Osteoblast (primary cell): ENCODE measurements around the gene CARMIL3. TPM values are rescaled to one million over a fixed set of nuclear protein-coding genes. Genes with fewer than 3 reads are reported as not detected.
A peak's percentile ranks its signal among the peaks of the same experiment; 100 is the strongest.

Experiments
- DNase-seq: peaks from one replicate; pipeline ENCODE4 v3.0.0; 2011; ENCODE audit warnings: low spot score, mixed read lengths; ENCODE audit not compliant: insufficient read length; ENCODE audit errors: missing footprints
- H2AFZ ChIP-seq: 2 replicates; pipeline ENCODE4 v1.6.0; 2011; ENCODE audit warnings: mild to moderate bottlenecking, low read length
- H3K27ac ChIP-seq: 2 replicates; pipeline ENCODE4 v1.5.1; 2011; ENCODE audit warnings: mild to moderate bottlenecking, low read depth, low read length, moderate library complexity
- H3K27me3 ChIP-seq: 2 replicates; pipeline ENCODE4 v1.6.0; 2012; ENCODE audit warnings: mild to moderate bottlenecking, control low read depth, inconsistent platforms, low read length, moderate library complexity; ENCODE audit not compliant: insufficient read depth
- H3K36me3 ChIP-seq: 2 replicates; pipeline ENCODE4 v1.5.1; 2011; ENCODE audit warnings: mild to moderate bottlenecking, low read length, control low read depth, moderate library complexity; ENCODE audit not compliant: insufficient read depth
- H3K4me1 ChIP-seq: 2 replicates; pipeline ENCODE4 v1.5.1; 2011; ENCODE audit warnings: mild to moderate bottlenecking, low read length, control low read depth, moderate library complexity; ENCODE audit not compliant: insufficient read depth
- H3K4me2 ChIP-seq: 2 replicates; pipeline ENCODE4 v1.6.0; 2011; ENCODE audit warnings: mild to moderate bottlenecking, low read length; ENCODE audit not compliant: insufficient read depth
- H3K4me3 ChIP-seq: fragments of 200-600 bp; sonication (generic); 3 replicates; pipeline ENCODE4 v1.5.1; 2012; ENCODE audit warnings: mild to moderate bottlenecking, low read length, inconsistent platforms; ENCODE audit not compliant: insufficient read depth
- H3K79me2 ChIP-seq: 2 replicates; pipeline ENCODE4 v1.6.0; 2012; ENCODE audit warnings: mild to moderate bottlenecking, low read length, control low read depth, inconsistent platforms; ENCODE audit not compliant: insufficient read depth
- H3K9me3 ChIP-seq: 2 replicates; pipeline ENCODE4 v1.5.1; 2011; ENCODE audit warnings: low read depth, low read length, control low read depth
- H4K20me1 ChIP-seq: 2 replicates; pipeline ENCODE4 v1.6.0; 2012; ENCODE audit warnings: mild to moderate bottlenecking, low read length, control low read depth; ENCODE audit not compliant: insufficient read depth
- total RNA-seq: library from RNA; depleted of rRNA; stranded (reverse); fragments of >200 nt; gene quantifications from 2 replicates; pipeline ENCODE4 v1.2.3, GENCODE V29; 2012
- TF ChIP-seq, protein P1 (sequence below): IDR thresholded peaks from 2 replicates; pipeline ENCODE4 v1.5.1; 2011; ENCODE audit warnings: mild to moderate bottlenecking, low read depth, low read length, moderate library complexity; ENCODE audit errors: extremely low read depth

The CARMIL3 gene
- total RNA-seq, 1 donor: not detected

DNA sequence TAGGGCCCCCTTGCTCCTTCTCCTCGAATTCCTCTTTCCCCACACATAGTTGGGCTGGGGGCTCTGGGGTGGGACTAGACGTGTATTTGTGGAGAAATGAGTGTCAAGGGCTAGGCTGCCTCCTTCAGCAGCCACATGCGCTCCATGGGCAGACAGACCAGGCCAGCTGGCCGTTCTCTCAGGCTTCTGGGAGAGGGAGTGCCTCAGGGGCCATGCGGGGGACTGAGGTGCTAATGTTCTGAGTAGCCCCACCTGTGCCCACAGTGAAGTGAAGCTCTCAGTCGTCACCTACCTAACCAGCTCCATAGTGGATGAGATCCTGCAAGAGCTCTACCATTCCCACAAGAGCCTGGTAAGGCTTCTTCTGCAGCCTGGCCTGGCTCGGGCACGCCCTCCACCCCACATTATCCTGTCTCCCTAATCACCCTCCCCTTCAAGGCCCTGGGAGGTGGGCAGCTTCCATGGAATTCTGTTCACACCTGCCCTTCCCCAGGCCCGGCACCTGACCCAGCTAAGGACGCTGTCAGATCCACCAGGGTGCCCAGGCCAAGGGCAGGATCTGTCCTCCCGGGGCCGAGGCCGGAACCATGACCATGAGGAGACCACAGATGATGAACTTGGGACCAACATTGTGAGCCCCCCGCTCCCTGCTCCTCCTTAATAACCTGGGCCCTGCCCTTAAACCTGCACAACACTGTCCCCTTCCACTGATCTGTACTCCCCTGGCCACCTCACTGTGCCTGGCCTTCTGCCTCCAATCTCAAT is 10.6 kb downstream of the CARMIL3 start:
- Histone ChIP-seq H3K4me2 (no peak overlapping the region), H3K4me3 (no peak overlapping the region), H3K27me3 (peaks cover 3% of the 10 kb centered on the region), H4K20me1 (peaks cover 4% of the 10 kb centered on the region), H2AFZ (no peak overlapping the region), H3K9me3 (no peaks in the 10 kb centered on the region), H3K79me2 (no peaks in the 10 kb centered on the region), H3K36me3 (no peaks in the 10 kb centered on the region), H3K4me1 (no peaks in the 10 kb centered on the region), H3K27ac (no peak overlapping the region)
- TF ChIP-seq, protein P1, sequence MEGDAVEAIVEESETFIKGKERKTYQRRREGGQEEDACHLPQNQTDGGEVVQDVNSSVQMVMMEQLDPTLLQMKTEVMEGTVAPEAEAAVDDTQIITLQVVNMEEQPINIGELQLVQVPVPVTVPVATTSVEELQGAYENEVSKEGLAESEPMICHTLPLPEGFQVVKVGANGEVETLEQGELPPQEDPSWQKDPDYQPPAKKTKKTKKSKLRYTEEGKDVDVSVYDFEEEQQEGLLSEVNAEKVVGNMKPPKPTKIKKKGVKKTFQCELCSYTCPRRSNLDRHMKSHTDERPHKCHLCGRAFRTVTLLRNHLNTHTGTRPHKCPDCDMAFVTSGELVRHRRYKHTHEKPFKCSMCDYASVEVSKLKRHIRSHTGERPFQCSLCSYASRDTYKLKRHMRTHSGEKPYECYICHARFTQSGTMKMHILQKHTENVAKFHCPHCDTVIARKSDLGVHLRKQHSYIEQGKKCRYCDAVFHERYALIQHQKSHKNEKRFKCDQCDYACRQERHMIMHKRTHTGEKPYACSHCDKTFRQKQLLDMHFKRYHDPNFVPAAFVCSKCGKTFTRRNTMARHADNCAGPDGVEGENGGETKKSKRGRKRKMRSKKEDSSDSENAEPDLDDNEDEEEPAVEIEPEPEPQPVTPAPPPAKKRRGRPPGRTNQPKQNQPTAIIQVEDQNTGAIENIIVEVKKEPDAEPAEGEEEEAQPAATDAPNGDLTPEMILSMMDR: no peak
- peak; percentile 82 for DNase-seq

DNA sequence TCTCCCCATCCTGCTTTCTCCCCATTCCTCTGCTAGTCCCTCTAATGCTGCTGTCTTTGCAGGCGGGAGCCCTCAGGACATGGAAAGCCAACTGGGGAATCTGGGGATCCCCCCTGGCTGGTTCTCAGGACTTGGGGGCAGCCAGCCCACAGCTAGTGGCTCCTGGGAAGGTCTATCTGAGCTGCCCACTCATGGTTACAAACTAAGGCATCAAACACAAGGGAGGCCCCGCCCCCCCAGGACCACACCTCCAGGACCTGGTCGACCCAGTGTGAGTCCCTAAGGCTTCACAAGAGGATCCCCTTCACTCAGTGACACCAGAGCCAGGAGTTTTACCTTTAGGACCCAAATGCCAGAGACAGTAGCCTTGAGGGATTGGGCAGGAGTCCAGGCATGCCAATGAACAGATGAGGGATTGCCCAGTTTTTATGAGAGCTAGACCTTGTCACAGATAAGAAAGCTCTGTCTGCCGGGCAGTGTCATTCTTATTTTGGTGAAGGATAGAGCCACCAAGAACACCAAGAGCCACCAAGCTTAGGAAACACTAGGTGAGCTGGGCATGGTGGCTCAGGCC is 11.5 kb downstream of the CARMIL3 start:
- no peaks in the 10 kb centered on the region for H3K79me2 ChIP-seq
- no peak overlapping the region for H3K4me2 ChIP-seq
- no peak overlapping the region for H2AFZ ChIP-seq
- no peak overlapping the region for H3K27ac ChIP-seq
- H3K4me3 ChIP-seq: no peak overlapping the region
- no peaks in the 10 kb centered on the region for H3K9me3 ChIP-seq
- H4K20me1 ChIP-seq: peaks cover 4% of the 10 kb centered on the region
- H3K36me3 ChIP-seq: no peaks in the 10 kb centered on the region
- TF ChIP-seq, protein P1: no peak
- DNase-seq: peak; percentile 83
- H3K4me1 ChIP-seq: no peaks in the 10 kb centered on the region
- H3K27me3 ChIP-seq: peaks cover 3% of the 10 kb centered on the region

DNA sequence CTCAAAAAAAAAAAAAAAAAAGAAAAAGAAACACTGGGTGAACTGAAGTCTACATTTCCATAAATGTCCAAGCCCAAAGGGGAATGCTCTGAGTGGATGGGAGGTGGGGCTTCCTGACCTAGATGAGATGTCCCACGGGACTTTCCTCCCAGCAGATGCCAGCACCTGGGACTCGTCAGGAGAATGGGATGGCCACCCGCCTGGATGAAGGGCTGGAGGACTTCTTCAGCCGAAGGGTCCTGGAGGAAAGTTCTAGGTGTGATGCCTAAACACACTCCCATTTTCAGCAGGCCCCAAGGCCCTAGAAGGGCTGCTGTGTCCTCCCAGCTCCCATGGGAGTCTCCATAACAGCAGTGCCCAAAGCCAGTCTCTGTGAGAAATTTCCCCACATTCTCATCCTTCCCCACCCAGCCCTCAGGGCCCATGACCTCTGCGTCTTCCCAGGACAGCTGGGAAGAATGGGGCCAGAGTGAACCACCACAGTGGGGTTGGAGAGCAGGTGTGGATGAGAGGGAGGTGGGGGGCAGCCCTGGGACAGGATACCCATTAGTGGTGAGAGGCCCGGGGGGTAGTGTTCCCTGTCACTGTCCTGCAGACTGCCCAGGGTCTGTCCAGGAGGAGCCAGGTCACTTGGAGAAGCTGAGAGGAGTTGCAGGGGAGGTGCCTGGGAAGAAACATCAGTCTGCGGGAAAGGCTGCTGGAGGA is 12.4 kb downstream of the CARMIL3 start:
- Histone ChIP-seq H3K79me2 (no peaks in the 10 kb centered on the region), H3K4me2 (no peak overlapping the region), H3K27me3 (peaks cover 3% of the 10 kb centered on the region), H4K20me1 (no peaks in the 10 kb centered on the region), H3K9me3 (no peaks in the 10 kb centered on the region), H3K4me1 (no peaks in the 10 kb centered on the region), H2AFZ (no peak overlapping the region), H3K36me3 (no peaks in the 10 kb centered on the region), H3K27ac (no peak overlapping the region), H3K4me3 (no peak overlapping the region)
- TF ChIP-seq, protein P1: no peak
- peak; percentile 79 for DNase-seq

DNA sequence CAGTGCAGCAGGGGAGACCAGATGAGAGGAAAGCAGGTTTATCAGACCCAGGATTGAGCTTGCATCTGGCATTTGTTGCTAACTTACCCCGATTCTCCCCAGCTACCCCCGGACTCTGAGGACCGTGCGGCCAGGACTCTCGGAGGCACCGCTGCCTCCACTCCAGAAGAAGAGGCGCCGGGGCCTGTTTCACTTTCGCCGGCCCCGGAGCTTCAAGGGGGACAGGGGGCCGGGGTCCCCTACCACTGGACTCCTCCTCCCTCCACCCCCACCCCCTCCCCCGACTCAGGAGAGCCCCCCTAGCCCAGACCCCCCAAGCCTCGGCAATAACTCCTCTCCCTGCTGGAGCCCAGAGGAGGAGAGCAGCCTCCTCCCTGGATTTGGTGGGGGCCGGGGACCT is 13.0 kb downstream of the CARMIL3 start:
- Histone ChIP-seq H3K4me3 (no peak overlapping the region), H3K27me3 (peaks cover 7% of the 10 kb centered on the region), H3K27ac (no peak overlapping the region), H3K9me3 (no peaks in the 10 kb centered on the region), H3K36me3 (no peaks in the 10 kb centered on the region), H3K79me2 (no peaks in the 10 kb centered on the region), H3K4me1 (no peaks in the 10 kb centered on the region), H2AFZ (no peak overlapping the region), H3K4me2 (no peak overlapping the region), H4K20me1 (no peaks in the 10 kb centered on the region)
- TF ChIP-seq, protein P1: no peak
- DNase-seq: peak; percentile 61
